Mononuclear cell (primary cell): Measurements from ENCODE around the gene BTBD9. TPM values are rescaled to one million over a fixed set of nuclear protein-coding genes. Genes with fewer than 3 reads are reported as not detected.

Experiments used
- H3K27me3 ChIP-seq: 2 replicates; pipeline ENCODE4 v1.6.0; 2011; ENCODE audit warnings: low read length, control low read depth; ENCODE audit not compliant: insufficient read depth
- H3K4me1 ChIP-seq: 2 replicates; pipeline ENCODE4 v1.5.1; 2011; ENCODE audit warnings: mild to moderate bottlenecking, low read length, control low read depth; ENCODE audit not compliant: insufficient read depth
- H3K4me3 ChIP-seq: 2 replicates; pipeline ENCODE4 v1.5.1; 2011; ENCODE audit warnings: mild to moderate bottlenecking, low read length, moderate library complexity
- H3K9me3 ChIP-seq: 2 replicates; pipeline ENCODE4 v1.5.1; 2011; ENCODE audit warnings: low read depth, mild to moderate bottlenecking, control low read depth, low read length
- total RNA-seq: library from RNA; depleted of rRNA; stranded (reverse); fragments of >200 nt; gene quantifications from one replicate; pipeline ENCODE4 v1.2.3, GENCODE V29; 2012

The BTBD9 gene
- total RNA-seq, 1 donor, result 93.7 TPM

- no peaks in the 10 kb centered on the region for H3K27me3 ChIP-seq
- H3K9me3 ChIP-seq, result no peaks in the 10 kb centered on the region
- no peak overlapping the region for H3K4me3 ChIP-seq
- no peaks in the 10 kb centered on the region for H3K4me1 ChIP-seq
These were observed 493.6 kb downstream of the BTBD9 start for GRCh38 chr6:38146021-38146733.

DNA sequence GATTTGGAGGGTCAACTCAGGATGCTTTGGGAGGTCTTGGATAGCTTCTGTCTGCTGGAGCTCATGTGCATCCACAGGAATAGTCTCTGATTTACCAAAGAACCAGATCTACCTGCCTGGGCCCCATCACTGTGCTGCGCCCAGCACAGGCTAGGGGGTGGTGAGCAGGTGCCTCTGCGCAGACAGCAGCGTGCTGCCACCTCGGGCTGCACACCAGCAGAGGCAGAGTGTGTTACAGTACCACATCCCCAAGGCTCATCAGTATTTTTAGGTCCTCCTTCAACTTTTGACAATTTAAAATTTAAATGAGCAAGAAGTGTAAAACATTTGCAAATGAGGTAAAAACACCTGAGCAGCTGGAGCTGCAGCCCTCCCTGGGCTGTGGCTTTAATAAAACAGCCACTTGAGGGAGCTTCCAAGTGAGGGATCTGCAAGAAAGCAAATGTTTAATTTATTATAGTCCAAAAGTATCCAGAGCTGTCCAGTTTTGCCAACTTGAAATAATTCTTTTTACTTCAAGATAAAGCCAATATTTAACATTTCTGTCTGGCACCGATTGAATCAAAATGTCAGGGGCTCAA lies 495.3 kb downstream of the BTBD9 start:
- H3K27me3 ChIP-seq, result no peaks in the 10 kb centered on the region
- no peaks in the 10 kb centered on the region for H3K4me1 ChIP-seq
- no peak overlapping the region for H3K4me3 ChIP-seq
- H3K9me3 ChIP-seq, result no peaks in the 10 kb centered on the region

- Histone ChIP-seq H3K27me3 (no peaks in the 10 kb centered on the region), H3K4me1 (no peaks in the 10 kb centered on the region), H3K9me3 (no peaks in the 10 kb centered on the region), H3K4me3 (no peak overlapping the region)
These were observed 496.3 kb downstream of the BTBD9 start for GRCh38 chr6:38143191-38144150.

DNA sequence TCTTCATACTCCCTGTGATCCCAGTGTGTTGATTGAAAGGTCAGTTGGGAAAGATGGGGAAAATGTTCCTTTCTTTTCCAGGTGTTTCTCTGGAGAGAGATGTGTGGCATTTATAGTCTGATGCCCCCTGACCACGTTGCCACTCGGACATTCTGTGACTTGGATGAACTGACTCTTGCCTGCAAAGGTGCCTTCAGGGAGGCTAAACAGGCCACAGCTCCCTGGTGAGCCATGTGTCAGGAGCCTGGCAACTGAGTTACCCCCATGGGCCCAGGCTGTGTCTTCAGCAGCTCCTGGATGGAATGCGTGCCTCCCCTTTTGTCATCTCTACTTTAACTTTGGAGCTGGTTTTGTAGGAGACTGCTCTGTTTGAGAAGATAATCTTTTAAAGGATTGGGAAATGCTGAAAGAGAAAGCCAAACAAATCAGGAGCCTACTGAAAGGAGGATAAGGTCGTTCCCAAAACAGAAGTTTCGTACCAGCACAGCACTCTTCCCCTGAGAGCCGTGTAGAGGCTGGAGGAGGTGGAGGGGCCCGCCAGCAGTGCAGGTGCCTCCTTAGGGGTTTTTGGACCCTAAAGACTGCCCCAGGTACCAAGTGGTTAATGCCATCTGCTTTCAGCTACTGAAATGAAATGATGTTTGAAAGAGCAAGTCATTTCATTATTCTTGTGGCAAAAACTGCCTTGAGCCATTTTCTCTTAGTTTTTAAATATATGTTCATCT lies 497.4 kb downstream of the BTBD9 start:
- no peaks in the 10 kb centered on the region for H3K9me3 ChIP-seq
- no peaks in the 10 kb centered on the region for H3K27me3 ChIP-seq
- H3K4me3 ChIP-seq, result no peak overlapping the region
- no peaks in the 10 kb centered on the region for H3K4me1 ChIP-seq

DNA sequence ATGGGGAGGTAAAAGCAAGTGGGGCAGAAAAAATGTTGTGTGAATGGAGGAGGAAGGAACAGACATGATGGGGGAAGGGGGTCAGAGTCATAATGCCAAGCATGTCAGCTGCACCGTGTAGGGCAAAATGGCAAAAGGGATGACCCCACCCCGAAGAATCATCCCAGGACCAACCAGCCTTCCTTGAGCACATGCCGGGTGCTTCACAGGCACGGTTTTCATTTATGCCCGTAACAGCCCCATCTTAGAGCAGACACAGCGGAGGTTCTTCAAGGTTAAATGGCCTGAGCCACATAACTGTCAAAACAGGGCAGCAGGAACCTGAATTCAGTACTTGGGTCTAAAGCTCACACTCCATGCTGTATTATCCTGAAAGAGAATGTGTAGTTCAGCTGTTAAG lies 498.0 kb downstream of the BTBD9 start:
- Histone ChIP-seq H3K27me3 (no peaks in the 10 kb centered on the region), H3K4me3 (no peak overlapping the region), H3K4me1 (no peaks in the 10 kb centered on the region), H3K9me3 (no peaks in the 10 kb centered on the region)

- no peaks in the 10 kb centered on the region for H3K9me3 ChIP-seq
- no peak overlapping the region for H3K4me3 ChIP-seq
- no peaks in the 10 kb centered on the region for H3K4me1 ChIP-seq
- no peaks in the 10 kb centered on the region for H3K27me3 ChIP-seq
These were observed 498.6 kb downstream of the BTBD9 start for GRCh38 chr6:38141085-38141484.

DNA sequence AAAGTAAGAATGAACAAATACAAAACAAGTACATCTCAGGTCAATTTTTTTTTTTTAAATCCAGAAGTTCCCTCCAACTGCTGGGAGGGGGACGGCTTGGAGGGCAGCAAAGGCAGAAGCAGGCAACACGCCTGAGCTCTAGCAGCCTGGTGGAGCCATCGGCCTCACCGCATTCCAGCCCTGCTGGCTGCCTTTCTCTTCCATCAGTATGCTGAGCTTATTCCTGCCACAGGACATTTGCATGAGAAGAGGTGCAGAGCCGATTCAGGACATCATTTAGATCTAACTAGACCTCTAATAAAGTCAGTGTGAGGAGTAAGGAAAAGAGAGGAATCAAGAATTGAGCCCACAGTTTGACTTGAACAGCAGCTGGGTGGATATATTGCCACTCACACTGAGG lies 501.4 kb downstream of the BTBD9 start:
- Histone ChIP-seq H3K4me1 (no peaks in the 10 kb centered on the region), H3K9me3 (no peaks in the 10 kb centered on the region), H3K4me3 (no peak overlapping the region)

DNA sequence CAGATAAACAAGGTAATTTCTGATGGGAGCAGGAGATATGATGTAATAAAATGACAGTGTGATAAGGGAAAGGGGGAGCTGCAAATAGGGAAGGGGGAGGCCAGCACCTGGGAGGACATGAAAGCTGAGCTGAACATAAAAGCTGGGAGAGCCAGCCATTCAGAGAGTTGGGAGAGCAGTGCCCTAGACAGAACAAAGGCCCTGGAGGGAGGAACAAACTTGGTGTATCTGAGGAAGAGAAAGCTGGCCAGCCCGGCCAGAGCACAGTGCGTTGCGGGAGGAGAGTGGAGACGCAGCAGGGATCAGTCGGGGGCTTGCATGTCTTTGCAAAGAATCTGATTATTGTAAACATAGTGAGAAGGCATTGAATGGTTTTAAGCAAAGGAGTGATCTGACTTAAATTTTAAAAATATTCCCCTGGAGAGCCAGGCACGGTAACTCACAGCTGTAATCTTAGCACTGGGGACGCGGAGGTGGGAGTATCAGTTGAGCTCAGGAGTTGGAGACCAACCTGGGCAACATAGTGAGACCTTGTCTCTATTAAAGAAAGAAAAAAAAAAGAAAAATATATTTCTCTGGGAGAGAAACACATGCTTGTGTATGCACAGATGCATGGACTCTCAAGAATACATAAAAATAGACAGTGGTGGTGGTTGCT lies 502.0 kb downstream of the BTBD9 start:
- H3K27me3 ChIP-seq, result no peaks in the 10 kb centered on the region
- H3K9me3 ChIP-seq, result no peaks in the 10 kb centered on the region
- no peak overlapping the region for H3K4me3 ChIP-seq
- no peaks in the 10 kb centered on the region for H3K4me1 ChIP-seq

More for the DNA sequence above, 501.4 kb downstream of the BTBD9 start:
- no peaks in the 10 kb centered on the region for H3K27me3 ChIP-seq

DNA sequence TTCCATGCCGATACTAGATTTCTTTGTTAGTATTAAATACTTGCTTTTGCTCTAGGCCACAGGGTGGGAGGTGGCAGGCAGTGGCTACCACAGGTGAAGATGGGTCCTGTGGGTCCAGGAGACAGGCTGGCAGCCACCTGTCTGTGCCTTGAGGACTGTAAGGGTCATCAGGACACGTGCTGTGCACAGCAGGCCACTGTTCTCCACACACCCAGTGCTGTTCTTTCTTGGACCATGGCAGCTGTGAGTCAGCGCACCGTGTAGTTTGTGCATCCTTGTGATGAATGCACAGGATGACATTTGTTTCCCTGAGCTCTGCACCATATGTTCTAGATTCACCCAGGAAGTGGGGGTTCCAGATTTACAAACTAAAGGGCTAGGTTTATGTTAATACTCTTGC lies 503.2 kb downstream of the BTBD9 start:
- H3K4me1 ChIP-seq, result no peaks in the 10 kb centered on the region
- no peaks in the 10 kb centered on the region for H3K27me3 ChIP-seq
- H3K4me3 ChIP-seq, result no peak overlapping the region
- no peaks in the 10 kb centered on the region for H3K9me3 ChIP-seq

DNA sequence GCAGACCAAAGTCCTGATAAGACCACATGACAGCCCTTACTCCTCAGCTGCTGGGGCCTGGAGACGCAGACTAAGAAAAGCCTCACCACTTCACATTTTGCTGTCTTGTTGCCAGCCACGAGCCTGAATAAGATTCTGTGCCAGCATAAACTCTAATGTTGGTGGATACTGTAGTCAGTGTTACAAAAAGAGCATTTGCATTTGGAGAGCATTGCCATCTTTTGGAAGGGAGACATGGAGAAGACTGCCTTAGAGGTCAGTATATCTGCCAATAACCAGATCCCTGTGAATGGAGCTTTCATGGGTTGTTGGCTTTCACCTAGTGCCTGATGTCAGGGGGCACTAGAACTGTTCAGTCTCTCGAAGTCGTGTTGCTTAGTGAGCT lies 505.0 kb downstream of the BTBD9 start:
- Histone ChIP-seq H3K9me3 (no peaks in the 10 kb centered on the region), H3K27me3 (no peaks in the 10 kb centered on the region), H3K4me3 (no peak overlapping the region), H3K4me1 (no peaks in the 10 kb centered on the region)

DNA sequence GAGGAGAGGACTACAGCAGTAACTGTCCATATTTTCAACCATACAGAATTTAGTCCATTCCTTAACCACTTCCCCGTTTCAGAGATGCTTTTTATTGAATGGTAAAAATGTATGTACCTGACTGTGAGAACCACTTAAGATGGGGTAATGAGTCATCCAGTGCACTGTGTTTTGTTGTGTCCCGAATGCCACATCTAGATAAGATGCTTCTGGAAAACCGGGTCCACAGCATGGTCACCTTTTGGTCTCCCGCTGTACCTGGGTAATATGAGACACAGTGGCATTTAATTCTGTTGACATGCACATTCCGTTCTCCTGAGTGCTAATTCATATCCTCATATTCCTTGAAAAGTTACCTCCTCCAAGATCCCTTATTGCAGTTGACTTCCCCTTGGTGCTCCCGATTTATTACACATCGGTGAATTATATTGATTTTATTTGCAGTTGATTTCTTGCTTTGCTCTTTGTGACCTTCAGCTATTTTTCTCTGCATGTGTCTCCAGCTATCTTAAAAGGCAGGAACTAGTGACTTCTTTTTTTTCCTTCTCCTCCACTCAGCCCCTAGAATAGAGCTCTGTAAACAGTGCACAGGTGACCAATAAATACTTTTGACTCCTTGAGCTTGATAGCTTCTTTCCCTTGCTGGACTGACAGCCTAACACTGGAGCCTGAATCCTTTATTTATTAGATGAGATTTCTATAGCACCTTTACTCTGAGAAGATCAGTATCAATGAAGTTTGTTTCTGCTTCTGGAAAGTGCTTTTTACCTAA lies 505.6 kb downstream of the BTBD9 start:
- Histone ChIP-seq H3K4me3 (no peak overlapping the region), H3K4me1 (no peaks in the 10 kb centered on the region), H3K9me3 (no peaks in the 10 kb centered on the region), H3K27me3 (no peaks in the 10 kb centered on the region)

DNA sequence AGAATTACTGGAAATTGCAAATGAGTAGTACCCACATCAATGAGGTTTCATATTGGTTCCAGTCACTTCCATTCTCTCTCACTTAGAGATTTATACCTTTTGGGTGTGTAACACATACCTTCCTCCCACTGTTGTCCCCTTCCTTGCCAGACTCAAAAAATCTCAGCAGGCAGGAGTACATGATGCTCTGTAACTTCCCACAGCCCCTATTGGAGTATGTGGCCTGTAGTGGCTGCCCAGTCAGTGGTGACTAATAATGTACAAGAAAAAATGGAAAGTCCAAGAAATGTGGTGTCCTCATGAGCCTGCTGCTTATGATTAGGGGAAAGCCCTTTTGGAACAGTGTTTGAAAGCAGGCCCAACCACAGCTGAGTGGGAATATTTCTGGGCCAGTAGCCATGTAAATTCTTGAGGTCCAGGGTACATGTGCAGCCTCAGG lies 508.2 kb downstream of the BTBD9 start:
- Histone ChIP-seq H3K4me3 (no peak overlapping the region), H3K4me1 (no peaks in the 10 kb centered on the region)

DNA sequence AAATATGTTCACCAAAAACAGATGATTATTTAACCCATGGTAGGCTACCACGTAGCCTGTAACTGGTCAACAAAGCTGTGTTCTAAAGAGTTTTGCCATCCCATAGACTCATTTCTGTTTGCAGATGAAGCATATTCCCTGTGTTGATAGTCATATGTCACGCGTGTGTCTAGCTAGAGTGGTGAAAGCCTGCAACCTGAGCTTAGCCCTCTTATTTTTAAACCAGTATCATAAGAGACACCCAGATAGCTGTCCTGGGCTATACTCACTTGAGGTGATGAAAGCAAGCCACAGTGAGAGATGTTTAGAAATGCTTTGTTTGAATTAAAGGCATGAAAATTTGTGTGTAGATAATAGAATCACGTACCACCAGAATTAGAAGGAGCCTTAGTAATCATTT lies 512.4 kb downstream of the BTBD9 start:
- Histone ChIP-seq H3K4me1 (no peaks in the 10 kb centered on the region), H3K4me3 (no peak overlapping the region), H3K27me3 (no peaks in the 10 kb centered on the region), H3K9me3 (no peaks in the 10 kb centered on the region)

More for the DNA sequence above, 508.2 kb downstream of the BTBD9 start:
- Histone ChIP-seq H3K9me3 (no peaks in the 10 kb centered on the region), H3K27me3 (no peaks in the 10 kb centered on the region)
